Stomach (tissue), 9 donors: ENCODE data around the gene IP6K1. TPM values are rescaled to one million over a fixed set of nuclear protein-coding genes. Genes with fewer than 3 reads are reported as not detected.

Experiments
- DNase-seq, 2 donors: peaks; one replicate each; pipeline versions ENCODE4 v3.0.0 to v3.0.0-alpha.2; 2013 to 2019
- H3K27ac ChIP-seq, 5 donors: fragments of 200-600 bp in 4 of 5; sonication (generic) in 4 of 5; one replicate each; pipeline ENCODE4 v1.5.1; 2013 to 2019; ENCODE audit warnings: mild to moderate bottlenecking in 1 of 5, moderate library complexity in 1 of 5
- H3K27me3 ChIP-seq, 3 donors: fragments of 200-600 bp; sonication (generic); one replicate each; pipeline ENCODE4 v1.5.1; 2017 to 2019; ENCODE audit warnings: mixed run types in 1 of 3
- H3K36me3 ChIP-seq, 4 donors: fragments of 200-600 bp; sonication (generic); 1 replicate in 3 of 4; 2 replicates in 1 of 4; pipeline ENCODE4 v1.5.1; 2016 to 2019
- H3K4me1 ChIP-seq, 4 donors: fragments of 200-600 bp; sonication (generic); one replicate each; pipeline ENCODE4 v1.5.1; 2016 to 2019
- H3K4me3 ChIP-seq, 4 donors: fragments of 200-600 bp; sonication (generic) in 3 of 4; one replicate each; pipeline ENCODE4 v1.5.1; 2016 to 2019; ENCODE audit warnings: mild to moderate bottlenecking in 1 of 4
- H3K9me3 ChIP-seq, 4 donors: fragments of 200-600 bp; sonication (generic); one replicate each; pipeline ENCODE4 v1.5.1; 2016 to 2019
- CTCF ChIP-seq, 7 experiments: fragments of 450-650 bp in 4 of 7; fragments of 200-600 bp in 3 of 7; sonication (generic) in 3 of 7; IDR thresholded peaks; one replicate each; pipeline ENCODE4 v1.5.1; 2016 to 2019; ENCODE audit warnings: antibody characterized with exemption in 7 of 7, control low read depth in 2 of 7, mild to moderate bottlenecking in 1 of 7
- EP300 ChIP-seq: sonication (generic); formaldehyde crosslinking; IDR thresholded peaks from one replicate; pipeline ENCODE4 v1.6.1; 2017; ENCODE audit warnings: antibody characterized with exemption
- POLR2A ChIP-seq, 4 donors: fragments of 450-650 bp; IDR thresholded peaks; one replicate each; pipeline ENCODE4 v1.6.1; 2016; ENCODE audit warnings: antibody characterized with exemption in 4 of 4, control low read depth in 2 of 4, mild to moderate bottlenecking in 1 of 4, moderate library complexity in 1 of 4
- POLR2AphosphoS5 ChIP-seq, 3 donors: sonication (generic); formaldehyde crosslinking; IDR thresholded peaks; one replicate each; pipeline ENCODE4 v1.6.1; 2016; ENCODE audit warnings: antibody characterized with exemption in 3 of 3
- WGBS, 5 donors: extraction: QIAGEN DNeasy Blood & Tissue Kit in 3 of 5; methylation state at CpG; one replicate each; pipeline versions ENCODE4 v1.1.5 to v1.1.7; 2013 to 2018; 5-methylcytosine and 5-hydroxymethylcytosine counted together
- intact Hi-C: fragments of 100-400 bp; cut with DNase I; formaldehyde crosslinking; loops from one replicate; pipeline ENCODE4 v1.15.1; 2023; ENCODE audit warnings: low total_unique reads
- polyA plus RNA-seq, 3 donors: library from polyadenylated mRNA; stranded (reverse); fragments of 200-250 nt; gene quantifications; one replicate each; pipeline ENCODE4 v1.2.3, GENCODE V29; 2013
- total RNA-seq, 5 donors: library from RNA; depleted of rRNA; stranded (reverse); fragments of >200 nt; gene quantifications; one replicate each; pipeline versions ENCODE4 v1.1.0 to v1.2.3, GENCODE V29; 2014 to 2016
- donor health status: healthy with polysubstance abuse.
- donor health status: Bipolar disorder and iron deficiency.
- donor health status: healthy.

IP6K1 gene
- total and polyA plus RNA-seq, 8 donors, result 7.7 to 68.3 (median 21.6) TPM

GRCh38 chr3:49727154-49727923 lies 59.0 kb downstream of the IP6K1 start:
- H3K27ac ChIP-seq, result no peak overlapping the region
- WGBS, 5 donors, result 87 to 92% (median 89%) methylated on average over 11 to 19 of the region's 19 CpGs
- peaks cover 21 to 44% (median 37%) of the 10 kb centered on the region in 4 donors for H3K4me1 ChIP-seq
- peaks cover 22 to 78% (median 71%) of the 10 kb centered on the region in 4 donors for H3K36me3 ChIP-seq
- no peak for DNase-seq
- H3K27me3 ChIP-seq, result no peaks in the 10 kb centered on the region
- H3K4me3 ChIP-seq, result no peak overlapping the region
- TF ChIP-seq EP300 (no peak), CTCF (IDR thresholded peaks at IDR 0.05) (no peak), POLR2A (IDR thresholded peaks at IDR 0.05) (no peak)
- intact Hi-C loops, result no loop called here
- H3K9me3 ChIP-seq, result no peaks in the 10 kb centered on the region

GRCh38 chr3:49725906-49726681 lies 60.2 kb downstream of the IP6K1 start:
- peak in 1 of 2 donors; percentile 70 for DNase-seq
- Histone ChIP-seq H3K27ac (peak overlapping the region in 4 of 5 donors; percentile 35 to 99 (median 98)), H3K4me3 (no peak overlapping the region), H3K4me1 (peaks cover 26 to 56% (median 46%) of the 10 kb centered on the region in 4 donors), H3K36me3 (peaks cover 21 to 78% (median 71%) of the 10 kb centered on the region in 4 donors), H3K27me3 (no peaks in the 10 kb centered on the region), H3K9me3 (no peaks in the 10 kb centered on the region)
- 57 to 75% (median 63%) methylated on average over 9 to 11 of the region's 11 CpGs for WGBS, 5 donors
- TF ChIP-seq EP300 (no peak), CTCF (IDR thresholded peaks at IDR 0.05) (no peak), POLR2AphosphoS5 (IDR thresholded peaks at IDR 0.05) (no peak), POLR2A (IDR thresholded peaks at IDR 0.05) (no peak)
- intact Hi-C loops, result no loop called here

GRCh38 chr3:49724586-49724985 lies 61.8 kb downstream of the IP6K1 start:
- WGBS, 5 donors, result 6 to 24% (median 15%) methylated on average over 6 of the region's 6 CpGs
- Histone ChIP-seq H3K4me1 (peaks cover 26 to 70% (median 60%) of the 10 kb centered on the region in 4 donors), H3K27ac (peak overlapping the region; percentile 93 to 99 (median 98)), H3K9me3 (no peaks in the 10 kb centered on the region), H3K36me3 (peaks cover 22 to 68% (median 61%) of the 10 kb centered on the region in 4 donors), H3K4me3 (peak overlapping the region; percentile 86 to 98 (median 90)), H3K27me3 (no peaks in the 10 kb centered on the region)
- DNase-seq, result peak in 1 of 2 donors; percentile 59
- TF ChIP-seq CTCF (IDR thresholded peaks at IDR 0.05) (no peak), EP300 (no peak), POLR2AphosphoS5 (IDR thresholded peaks at IDR 0.05) (no peak), POLR2A (IDR thresholded peaks at IDR 0.05) (no peak)
- intact Hi-C loops, result no loop called here
